Retinal pigment epithelial cell (primary cell): ENCODE results near the gene SLC25A23.

ENCODE experiments used
- DNase-seq: peaks from one replicate; pipeline ENCODE4 v3.0.0-alpha.2; 2010; ENCODE audit warnings: low read depth
- H3K4me3 ChIP-seq: 2 replicates; pipeline ENCODE4 v1.5.1; 2011; ENCODE audit warnings: mild to moderate bottlenecking, low read length, control low read depth, moderate library complexity
- TF ChIP-seq, protein P1 (sequence below): conservative IDR thresholded peaks from 2 replicates; pipeline ENCODE4 v1.5.1; 2011; ENCODE audit warnings: low read depth, low read length, control low read depth, inconsistent platforms

Gene SLC25A23

DNA sequence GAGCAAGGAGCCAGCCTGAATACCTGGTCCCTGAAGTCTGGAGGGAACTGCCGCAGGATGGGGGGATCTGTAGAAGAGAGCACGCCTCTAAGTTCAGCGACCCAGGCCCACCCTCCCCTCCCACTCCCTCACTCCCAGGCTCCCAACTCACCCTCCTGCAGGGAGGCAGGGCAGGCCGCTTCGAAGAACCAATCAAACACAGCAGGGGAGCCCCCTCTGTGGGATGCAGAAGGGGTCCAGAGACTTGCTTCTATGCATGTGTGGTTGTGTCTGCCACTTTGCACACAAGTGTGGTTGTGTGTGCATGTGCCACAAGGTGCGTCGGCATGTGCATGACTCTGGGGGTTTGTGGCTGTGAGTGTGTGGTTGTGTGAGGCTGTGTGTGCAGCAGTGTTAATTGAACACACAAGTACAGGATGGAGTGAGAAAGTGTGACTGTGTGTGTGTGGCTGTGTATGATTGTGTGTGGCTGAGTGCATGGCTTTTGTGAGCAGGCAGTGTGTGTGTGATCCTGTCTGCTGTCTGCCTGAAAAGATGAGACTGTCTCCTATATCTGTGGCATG lies 20.3 kb upstream of the SLC25A23 start:
- DNase-seq = no peak
- TF ChIP-seq, protein P1, sequence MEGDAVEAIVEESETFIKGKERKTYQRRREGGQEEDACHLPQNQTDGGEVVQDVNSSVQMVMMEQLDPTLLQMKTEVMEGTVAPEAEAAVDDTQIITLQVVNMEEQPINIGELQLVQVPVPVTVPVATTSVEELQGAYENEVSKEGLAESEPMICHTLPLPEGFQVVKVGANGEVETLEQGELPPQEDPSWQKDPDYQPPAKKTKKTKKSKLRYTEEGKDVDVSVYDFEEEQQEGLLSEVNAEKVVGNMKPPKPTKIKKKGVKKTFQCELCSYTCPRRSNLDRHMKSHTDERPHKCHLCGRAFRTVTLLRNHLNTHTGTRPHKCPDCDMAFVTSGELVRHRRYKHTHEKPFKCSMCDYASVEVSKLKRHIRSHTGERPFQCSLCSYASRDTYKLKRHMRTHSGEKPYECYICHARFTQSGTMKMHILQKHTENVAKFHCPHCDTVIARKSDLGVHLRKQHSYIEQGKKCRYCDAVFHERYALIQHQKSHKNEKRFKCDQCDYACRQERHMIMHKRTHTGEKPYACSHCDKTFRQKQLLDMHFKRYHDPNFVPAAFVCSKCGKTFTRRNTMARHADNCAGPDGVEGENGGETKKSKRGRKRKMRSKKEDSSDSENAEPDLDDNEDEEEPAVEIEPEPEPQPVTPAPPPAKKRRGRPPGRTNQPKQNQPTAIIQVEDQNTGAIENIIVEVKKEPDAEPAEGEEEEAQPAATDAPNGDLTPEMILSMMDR = no peak
- no peak overlapping the region for H3K4me3 ChIP-seq

DNA sequence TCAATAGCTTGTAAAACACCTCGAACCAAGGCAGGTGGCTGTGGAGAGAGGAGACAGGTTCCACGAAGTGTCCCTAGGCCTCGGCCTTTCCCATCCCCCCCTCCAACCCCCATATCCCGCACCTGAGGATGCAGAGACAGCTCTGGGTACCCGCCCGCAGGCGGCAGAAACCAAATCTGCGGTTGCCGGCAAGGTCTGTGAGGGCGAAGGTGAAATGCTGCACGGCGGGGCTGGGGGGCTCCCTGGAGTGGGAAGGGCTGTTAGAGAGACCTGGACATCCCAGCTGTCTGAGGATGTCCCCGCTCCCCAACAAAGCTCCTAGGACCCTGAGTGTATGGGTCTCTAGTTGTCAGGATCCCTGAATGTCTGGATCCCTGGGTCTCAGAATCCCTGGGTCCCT lies 19.2 kb upstream of the SLC25A23 start:
- DNase-seq = no peak
- TF ChIP-seq, protein P1 = no peak

DNA sequence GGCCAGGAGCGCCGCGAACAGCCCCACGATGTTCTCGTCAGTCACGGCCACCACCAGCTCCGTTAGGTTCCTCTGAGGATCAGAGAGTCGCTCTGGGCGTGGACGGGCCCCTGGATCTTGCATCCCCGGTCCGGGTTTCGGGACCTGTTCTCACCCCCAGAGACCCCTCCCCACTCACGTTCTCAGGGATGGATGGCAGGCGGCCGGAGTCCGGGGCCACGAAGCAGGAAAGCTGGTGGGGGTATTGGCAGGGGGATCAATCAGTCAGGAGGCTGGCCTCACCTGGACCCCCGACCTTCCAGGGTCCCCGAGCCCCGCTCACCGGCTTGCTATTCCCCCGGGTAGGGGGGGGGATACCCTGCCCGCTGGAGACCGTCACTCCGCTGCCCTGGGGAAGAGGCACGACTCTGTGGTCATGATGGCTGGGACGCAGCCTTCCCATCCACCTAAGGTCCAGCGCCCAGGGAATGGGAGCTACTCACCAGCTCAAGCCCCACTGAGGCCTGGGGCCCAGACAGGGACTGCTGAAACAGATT lies 17.4 kb upstream of the SLC25A23 start:
- no peak for DNase-seq
- peak overlapping the region; percentile 35 for H3K4me3 ChIP-seq
- TF ChIP-seq, protein P1 = no peak

More for the DNA sequence above, 19.2 kb upstream of the SLC25A23 start:
- H3K4me3 ChIP-seq = no peak overlapping the region

DNA sequence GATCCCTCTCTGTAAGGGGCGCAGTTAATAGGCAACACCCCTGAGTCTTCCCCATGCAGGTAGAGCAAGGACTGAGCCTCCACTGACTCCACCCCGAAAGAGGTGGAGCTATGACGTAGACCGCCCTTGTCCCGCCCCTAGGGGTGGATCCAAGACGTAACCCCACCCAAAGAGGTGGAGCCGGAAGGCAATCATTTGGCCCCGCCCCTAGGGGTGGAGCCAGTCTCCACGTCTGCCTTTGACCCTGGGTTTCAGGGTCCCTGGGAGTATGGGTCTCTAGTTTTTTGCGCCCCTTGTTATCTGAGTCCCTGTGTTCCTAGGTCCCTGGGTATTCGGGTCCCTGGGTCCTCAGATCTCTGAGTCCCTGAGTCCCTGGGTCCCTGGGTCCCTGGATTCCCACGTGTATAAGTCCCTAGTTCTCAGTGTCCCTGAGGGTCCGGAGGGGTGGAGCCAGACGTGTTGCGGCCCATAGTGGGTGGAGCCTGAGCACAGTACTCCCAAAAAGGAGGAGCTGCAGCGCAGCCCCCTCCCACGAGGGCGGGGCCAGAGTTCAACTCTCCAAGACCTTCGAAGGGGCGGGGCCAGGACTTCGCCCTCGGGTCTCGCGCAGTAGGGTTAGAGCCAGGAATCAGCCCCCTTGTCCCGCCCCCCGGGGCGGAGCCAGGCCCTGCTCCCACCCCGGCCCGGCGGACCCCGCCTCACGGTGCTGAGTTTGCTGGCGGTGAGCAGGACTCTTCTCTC lies 16.7 kb upstream of the SLC25A23 start:
- H3K4me3 ChIP-seq = peak overlapping the region; percentile 35
- TF ChIP-seq, protein P1 = no peak
- peak; percentile 48 for DNase-seq

DNA sequence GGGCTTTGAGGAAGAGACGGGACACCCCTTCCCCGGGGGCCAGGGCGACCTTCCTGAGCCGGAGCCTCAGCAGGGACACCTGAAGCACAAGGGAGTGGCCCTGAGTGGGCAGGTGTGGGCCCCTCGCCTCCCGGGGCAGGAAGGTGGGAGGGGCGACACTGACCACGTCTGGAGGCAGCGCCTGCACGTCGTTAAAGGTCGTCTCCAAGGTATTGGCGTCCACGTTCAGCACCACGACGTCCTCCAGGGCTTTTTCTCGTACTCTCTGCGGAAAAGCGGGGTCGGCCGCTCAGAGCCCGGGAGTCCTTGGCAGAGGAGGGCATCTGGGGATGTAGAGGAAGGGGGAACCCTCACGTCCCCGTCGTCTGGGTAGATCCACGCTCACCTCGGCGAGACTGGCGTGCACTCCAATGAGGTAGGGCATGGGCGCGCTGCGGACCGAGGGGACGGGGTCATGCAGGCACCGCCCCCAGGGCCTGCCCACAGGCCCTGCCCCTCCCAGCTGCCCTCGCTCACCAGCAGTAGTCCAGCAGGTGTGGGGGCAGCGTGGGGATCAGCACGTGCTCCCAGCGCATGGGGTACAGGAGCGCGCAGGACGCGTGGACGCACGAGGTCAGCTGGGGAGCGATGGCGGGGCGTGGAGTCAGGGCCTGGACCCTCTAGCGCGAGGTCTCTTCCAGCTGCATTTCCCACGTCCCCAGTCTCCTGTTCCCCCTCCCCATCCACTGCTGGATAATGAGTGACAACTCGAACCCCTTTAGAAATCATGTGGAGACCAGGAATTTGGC lies 15.9 kb upstream of the SLC25A23 start:
- DNase-seq = no peak
- TF ChIP-seq, protein P1 = no peak
- peak overlapping the region; percentile 33 for H3K4me3 ChIP-seq

DNA sequence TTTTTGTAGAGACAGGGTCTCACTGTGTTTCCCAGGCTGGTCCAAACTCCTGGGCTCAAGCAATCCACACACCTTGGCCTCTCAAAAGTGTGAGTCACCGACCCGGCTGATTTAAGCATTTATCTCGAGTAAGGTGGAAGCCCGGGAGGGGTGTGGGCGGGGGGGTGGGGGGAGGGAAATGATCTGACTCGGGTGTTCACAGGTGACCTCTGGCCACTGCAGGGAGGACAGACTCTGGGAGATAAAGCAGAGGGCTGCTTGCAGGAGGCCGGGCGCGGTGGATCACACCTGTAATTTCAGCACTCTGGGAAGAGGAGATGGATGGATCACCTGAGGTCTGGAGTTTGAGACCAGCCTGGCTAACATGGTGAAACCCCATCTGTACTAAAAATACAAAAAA lies 14.1 kb upstream of the SLC25A23 start:
- no peak for DNase-seq
- TF ChIP-seq, protein P1 = no peak
- H3K4me3 ChIP-seq = no peak overlapping the region
